HepG2 (cell line): ENCODE results near the gene KCNK10.

Experiments
- EP300 ChIP-seq, 3 experiments: sonication (generic) in 1 of 3; formaldehyde crosslinking in 1 of 3; IDR thresholded peaks; 2 replicates each; pipeline versions ENCODE4 v1.5.1 to v1.6.1; 2011 to 2020; ENCODE audit warnings: low read depth in 2 of 3, low read length in 2 of 3, borderline replicate concordance in 1 of 3, improper control_type of control experiment in 1 of 3, mild to moderate bottlenecking in 1 of 3, missing genetic modification reagents in 1 of 3, moderate library complexity in 1 of 3
- ESRRA ChIP-seq: sonication (generic); formaldehyde crosslinking; IDR thresholded peaks from 2 replicates; pipeline ENCODE4 v1.5.1; 2020; ENCODE audit warnings: mild to moderate bottlenecking, low read depth, missing genetic modification reagents
- IKZF1 ChIP-seq: fragments of 450-650 bp; IDR thresholded peaks from 2 replicates; pipeline ENCODE4 v1.7.1; 2016
- POLR2AphosphoS5 ChIP-seq: IDR thresholded peaks from 2 replicates; pipeline ENCODE4 v1.6.1; 2012; ENCODE audit warnings: low read depth, low read length
- STAG1 ChIP-seq: sonication (generic); formaldehyde crosslinking; IDR thresholded peaks from 2 replicates; pipeline ENCODE4 v1.4.0; 2020; ENCODE audit warnings: missing genetic modification reagents
- ZZZ3 ChIP-seq: sonication (generic); formaldehyde crosslinking; IDR thresholded peaks from 2 replicates; pipeline ENCODE4 v1.4.0; 2020; ENCODE audit warnings: missing genetic modification reagents, mild to moderate bottlenecking, borderline replicate concordance
- TF ChIP-seq, protein P1 (sequence below): sonication (generic); formaldehyde crosslinking; IDR thresholded peaks from 2 replicates; pipeline ENCODE4 v1.5.1; 2020; ENCODE audit warnings: mild to moderate bottlenecking, moderate library complexity, missing genetic modification reagents
- TF ChIP-seq, protein P2 (sequence below): sonication (generic); formaldehyde crosslinking; IDR thresholded peaks from 2 replicates; pipeline ENCODE4 v1.5.0; 2020; ENCODE audit warnings: mild to moderate bottlenecking, missing genetic modification reagents, moderate library complexity

DNA sequence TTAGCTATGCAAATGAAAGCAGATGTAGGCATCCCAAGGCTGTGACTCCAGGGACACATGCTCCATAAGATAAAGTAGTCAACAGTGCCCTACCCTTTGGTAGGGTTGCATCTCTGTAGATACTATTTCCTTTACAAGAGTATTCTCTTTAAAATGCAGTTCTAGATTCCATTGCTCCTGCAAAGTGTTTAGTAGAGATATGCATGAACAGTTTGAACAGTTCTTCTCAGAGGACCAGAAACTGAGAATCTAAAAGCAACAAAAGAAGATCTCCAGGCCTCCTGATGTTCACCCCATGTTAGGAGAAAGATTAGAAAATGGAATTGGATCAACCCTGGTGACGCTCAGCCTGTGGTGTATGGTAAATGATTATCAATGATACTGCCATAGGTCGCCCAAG is 121.2 kb downstream of the KCNK10 start:
- no peak for TF ChIP-seq IKZF1
- TF ChIP-seq, protein P1, sequence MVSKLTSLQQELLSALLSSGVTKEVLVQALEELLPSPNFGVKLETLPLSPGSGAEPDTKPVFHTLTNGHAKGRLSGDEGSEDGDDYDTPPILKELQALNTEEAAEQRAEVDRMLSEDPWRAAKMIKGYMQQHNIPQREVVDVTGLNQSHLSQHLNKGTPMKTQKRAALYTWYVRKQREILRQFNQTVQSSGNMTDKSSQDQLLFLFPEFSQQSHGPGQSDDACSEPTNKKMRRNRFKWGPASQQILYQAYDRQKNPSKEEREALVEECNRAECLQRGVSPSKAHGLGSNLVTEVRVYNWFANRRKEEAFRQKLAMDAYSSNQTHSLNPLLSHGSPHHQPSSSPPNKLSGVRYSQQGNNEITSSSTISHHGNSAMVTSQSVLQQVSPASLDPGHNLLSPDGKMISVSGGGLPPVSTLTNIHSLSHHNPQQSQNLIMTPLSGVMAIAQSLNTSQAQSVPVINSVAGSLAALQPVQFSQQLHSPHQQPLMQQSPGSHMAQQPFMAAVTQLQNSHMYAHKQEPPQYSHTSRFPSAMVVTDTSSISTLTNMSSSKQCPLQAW (CRISPR knock-in tag): no peak
- no peak for TF ChIP-seq STAG1 (CRISPR knock-in tag)
- TF ChIP-seq POLR2AphosphoS5: no peak
- TF ChIP-seq ZZZ3 (CRISPR knock-in tag): no peak
- no peak for TF ChIP-seq ESRRA (CRISPR knock-in tag)
- no peak for TF ChIP-seq EP300 (IDR thresholded peaks at IDR 0.05; ENCODE audit: low read depth in 2 of 2, low read length in 2 of 2)
- no peak for TF ChIP-seq EP300 (CRISPR knock-in tag; IDR thresholded peaks at IDR 0.05; ENCODE audit: borderline replicate concordance)
- TF ChIP-seq, protein P2, sequence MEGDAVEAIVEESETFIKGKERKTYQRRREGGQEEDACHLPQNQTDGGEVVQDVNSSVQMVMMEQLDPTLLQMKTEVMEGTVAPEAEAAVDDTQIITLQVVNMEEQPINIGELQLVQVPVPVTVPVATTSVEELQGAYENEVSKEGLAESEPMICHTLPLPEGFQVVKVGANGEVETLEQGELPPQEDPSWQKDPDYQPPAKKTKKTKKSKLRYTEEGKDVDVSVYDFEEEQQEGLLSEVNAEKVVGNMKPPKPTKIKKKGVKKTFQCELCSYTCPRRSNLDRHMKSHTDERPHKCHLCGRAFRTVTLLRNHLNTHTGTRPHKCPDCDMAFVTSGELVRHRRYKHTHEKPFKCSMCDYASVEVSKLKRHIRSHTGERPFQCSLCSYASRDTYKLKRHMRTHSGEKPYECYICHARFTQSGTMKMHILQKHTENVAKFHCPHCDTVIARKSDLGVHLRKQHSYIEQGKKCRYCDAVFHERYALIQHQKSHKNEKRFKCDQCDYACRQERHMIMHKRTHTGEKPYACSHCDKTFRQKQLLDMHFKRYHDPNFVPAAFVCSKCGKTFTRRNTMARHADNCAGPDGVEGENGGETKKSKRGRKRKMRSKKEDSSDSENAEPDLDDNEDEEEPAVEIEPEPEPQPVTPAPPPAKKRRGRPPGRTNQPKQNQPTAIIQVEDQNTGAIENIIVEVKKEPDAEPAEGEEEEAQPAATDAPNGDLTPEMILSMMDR (CRISPR knock-in tag): no peak
